SK-N-SH (cell line): ENCODE results near the gene SLC43A3. TPM values are rescaled to one million over a fixed set of nuclear protein-coding genes. Genes with fewer than 3 reads are reported as not detected.

Experiments used
- CTCF ChIA-PET: fragments of 300-600, 350-600 bp; formaldehyde crosslinking; extraction: SDS; loops from one replicate; lab custom pipeline; 2021; lab: Yijun Ruan, JAX
- POLR2A ChIA-PET: fragments of 350-600 bp; sonication (Branson Sonifier 250); formaldehyde crosslinking; extraction: SDS; loops from one replicate; lab custom pipeline; 2020; ENCODE audit warnings: antibody characterized with exemption, inconsistent platforms; lab: Yijun Ruan, JAX
- DNase-seq: peaks from one replicate; pipeline ENCODE4 v3.0.0; 2012
- H2AFZ ChIP-seq: fragments of 200-600 bp; sonication (generic); 2 replicates; pipeline ENCODE4 v1.8.1; 2016; ENCODE audit warnings: antibody characterized with exemption, mild to moderate bottlenecking, low read depth
- H3F3A ChIP-seq: fragments of 200-600 bp; sonication (generic); replicated peaks from 2 replicates; pipeline ENCODE3; 2016; ENCODE audit warnings: antibody characterized with exemption, mild to moderate bottlenecking; ENCODE audit not compliant: insufficient read depth
- H3K27ac ChIP-seq, 2 experiments: fragments of 200-500 bp in 1 of 2; fragments of 200-600 bp in 1 of 2; sonication (Bioruptor generic) in 1 of 2; sonication (generic), shearing (Covaris generic) in 1 of 2; 2 replicates each; pipeline versions ENCODE4 v1.5.1 to v1.6.1; 2014 to 2016; ENCODE audit warnings: low read depth in 2 of 2, inconsistent platforms in 1 of 2, low read length in 1 of 2, mild to moderate bottlenecking in 1 of 2, mixed read lengths in 1 of 2
- H3K27me3 ChIP-seq: fragments of 200-600 bp; sonication (generic), shearing (Covaris generic); 2 replicates; pipeline ENCODE4 v1.6.1; 2016; ENCODE audit warnings: mixed run types; ENCODE audit not compliant: insufficient read depth
- H3K36me3 ChIP-seq, 2 experiments: fragments of 200-500 bp in 1 of 2; fragments of 200-600 bp in 1 of 2; sonication (Bioruptor generic) in 1 of 2; sonication (generic) in 1 of 2; replicated peaks in 1 of 2; 2 replicates each; pipeline versions ENCODE3 to v1.5.1; 2014 to 2016; ENCODE audit warnings: low read length in 1 of 2, mild to moderate bottlenecking in 1 of 2; ENCODE audit not compliant: insufficient read depth in 2 of 2, control insufficient read depth in 1 of 2
- H3K4me1 ChIP-seq, 2 experiments: fragments of 200-500 bp in 1 of 2; fragments of 200-600 bp in 1 of 2; sonication (Bioruptor generic) in 1 of 2; sonication (generic), shearing (Covaris generic) in 1 of 2; 2 replicates each; pipeline versions ENCODE4 v1.5.1 to v1.6.1; 2014 to 2016; ENCODE audit warnings: low read depth in 1 of 2, low read length in 1 of 2, mixed run types in 1 of 2; ENCODE audit not compliant: insufficient read depth in 2 of 2, control insufficient read depth in 1 of 2
- H3K4me2 ChIP-seq: fragments of 200-600 bp; sonication (generic), shearing (Covaris generic); 2 replicates; pipeline ENCODE4 v1.6.1; 2017; ENCODE audit warnings: mixed run types
- H3K4me3 ChIP-seq, 2 experiments: fragments of 200-500 bp in 1 of 2; fragments of 200-600 bp in 1 of 2; sonication (Bioruptor generic) in 1 of 2; sonication (generic), shearing (Covaris generic) in 1 of 2; 2 replicates each; pipeline versions ENCODE4 v1.5.1 to v1.8.1; 2014 to 2016; ENCODE audit warnings: low read depth in 2 of 2, inconsistent platforms in 1 of 2, low read length in 1 of 2, mild to moderate bottlenecking in 1 of 2, mixed read lengths in 1 of 2, moderate library complexity in 1 of 2
- H3K79me2 ChIP-seq: fragments of 200-600 bp; sonication (generic); 2 replicates; pipeline ENCODE4 v1.8.1; 2017; ENCODE audit warnings: mild to moderate bottlenecking; ENCODE audit not compliant: insufficient read depth
- H3K9ac ChIP-seq: fragments of 200-600 bp; sonication (generic); 2 replicates; pipeline ENCODE4 v1.6.1; 2017; ENCODE audit warnings: mixed run types
- H3K9me2 ChIP-seq: fragments of 200-600 bp; sonication (generic); 2 replicates; pipeline ENCODE4 v1.6.1; 2017; ENCODE audit warnings: mixed run types
- H3K9me3 ChIP-seq: fragments of 200-600 bp; sonication (generic); 2 replicates; pipeline ENCODE4 v1.6.1; 2017; ENCODE audit warnings: mixed run types, mild to moderate bottlenecking, moderate library complexity
- H4K20me1 ChIP-seq: fragments of 200-600 bp; sonication (generic); 2 replicates; pipeline ENCODE4 v1.6.1; 2017; ENCODE audit warnings: mild to moderate bottlenecking, mixed run types; ENCODE audit not compliant: insufficient read depth
- ELF1 ChIP-seq: IDR thresholded peaks from 2 replicates; pipeline ENCODE4 v1.4.0; 2012
- FOSL2 ChIP-seq: IDR thresholded peaks from 2 replicates; pipeline ENCODE4 v1.4.0; 2012; ENCODE audit warnings: low read depth, mild to moderate bottlenecking, moderate library complexity, borderline replicate concordance
- FOXJ3 ChIP-seq: sonication (generic); formaldehyde crosslinking; IDR thresholded peaks from 2 replicates; pipeline ENCODE4 v1.5.1; 2020; ENCODE audit warnings: mild to moderate bottlenecking, missing genetic modification reagents
- GABPA ChIP-seq: IDR thresholded peaks from 2 replicates; pipeline ENCODE4 v1.4.0; 2012; ENCODE audit warnings: low read depth, mild to moderate bottlenecking
- GATA2 ChIP-seq: sonication (generic); formaldehyde crosslinking; IDR thresholded peaks from 2 replicates; pipeline ENCODE4 v1.5.0; 2020; ENCODE audit warnings: mild to moderate bottlenecking, missing genetic modification reagents
- JUND ChIP-seq: IDR thresholded peaks from 2 replicates; pipeline ENCODE4 v1.4.0; 2012
- MEF2A ChIP-seq: IDR thresholded peaks from 2 replicates; pipeline ENCODE4 v1.4.0; 2012; ENCODE audit warnings: low read depth, borderline replicate concordance
- RFX5 ChIP-seq: IDR thresholded peaks from 2 replicates; pipeline ENCODE4 v1.6.1; 2012; ENCODE audit warnings: mild to moderate bottlenecking, improper control_type of control experiment, low read length
- SMC3 ChIP-seq: IDR thresholded peaks from 2 replicates; pipeline ENCODE4 v1.6.1; 2012; ENCODE audit warnings: low read depth, low read length, improper control_type of control experiment
- TAF1 ChIP-seq: IDR thresholded peaks from 2 replicates; pipeline ENCODE4 v1.6.1; 2012; ENCODE audit warnings: low read depth, mild to moderate bottlenecking, low read length, moderate library complexity, borderline replicate concordance
- TEAD4 ChIP-seq: IDR thresholded peaks from 2 replicates; pipeline ENCODE4 v1.4.0; 2012; ENCODE audit warnings: mild to moderate bottlenecking, borderline replicate concordance; ENCODE audit not compliant: insufficient read depth
- YY1 ChIP-seq: IDR thresholded peaks from 2 replicates; pipeline ENCODE4 v1.4.0; 2012; ENCODE audit warnings: low read depth, mild to moderate bottlenecking
- polyA plus RNA-seq, 3 experiments: library from polyadenylated mRNA; depleted of rRNA; stranded (reverse); fragments of >200 nt; gene quantifications; 2 replicates each; pipeline ENCODE4 v1.2.3, GENCODE V29; 2012
- TF ChIP-seq, protein P1 (sequence below): IDR thresholded peaks from 2 replicates; pipeline ENCODE4 v1.6.1; 2012; ENCODE audit warnings: mild to moderate bottlenecking, low read depth, low read length, moderate library complexity
- TF ChIP-seq, protein P2 (sequence below): fragments of 150-350 bp; IDR thresholded peaks from 2 replicates; pipeline ENCODE4 v1.6.1; 2017; ENCODE audit warnings: antibody characterized with exemption, low read length, low read depth, borderline replicate concordance
- TF ChIP-seq, protein P3 (sequence below): fragments of 150-350 bp; IDR thresholded peaks from 2 replicates; pipeline ENCODE4 v1.6.1; 2016; ENCODE audit warnings: mild to moderate bottlenecking, low read depth, low read length
- TF ChIP-seq, protein P4 (sequence below): IDR thresholded peaks from 2 replicates; pipeline ENCODE4 v1.4.0; 2012; ENCODE audit warnings: low read depth
- TF ChIP-seq, protein P5 (sequence below): fragments of 200-600 bp; sonication (generic); IDR thresholded peaks from 2 replicates; pipeline ENCODE4 v1.6.1; 2017; ENCODE audit warnings: antibody characterized with exemption, mild to moderate bottlenecking, moderate library complexity
- TF ChIP-seq, protein P6 (sequence below): IDR thresholded peaks from 2 replicates; pipeline ENCODE4 v1.4.0; 2012; ENCODE audit warnings: low read depth, borderline replicate concordance

SLC43A3 gene
- polyA plus RNA-seq, 1 of the 3 experiments (the other 2 are of a cell fraction), result 4.1 TPM

DNA sequence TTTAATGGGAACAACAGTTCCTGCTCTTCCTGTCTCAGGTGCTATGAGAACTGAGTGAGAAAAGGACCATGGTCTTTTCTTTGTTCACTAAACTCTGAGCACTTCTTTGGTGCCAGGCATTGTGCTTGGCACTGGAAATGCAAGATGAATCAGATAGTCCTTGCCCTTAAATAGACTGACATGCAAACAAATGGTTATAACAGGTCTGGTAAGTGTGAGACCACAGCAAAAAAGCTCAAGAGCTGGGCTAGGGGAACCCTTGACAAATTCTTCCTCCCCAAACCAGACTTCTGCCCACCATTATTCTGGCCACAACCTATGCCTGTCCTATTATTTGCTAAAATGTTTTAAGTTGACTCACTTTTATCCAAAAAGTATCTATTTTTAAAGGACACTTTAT is 5.1 kb downstream of the SLC43A3 start:
- CTCF ChIA-PET, result interaction anchor here (6.3 kb wide), 1 partner anchor 36 kb away, joined by 26 read pairs; no protein-coding TSS in a partner anchor

More for the DNA sequence above, 5.1 kb downstream of the SLC43A3 start:
- H4K20me1 ChIP-seq, result no peaks in the 10 kb centered on the region
- H3K9ac ChIP-seq, result no peak overlapping the region
- H3K79me2 ChIP-seq, result no peaks in the 10 kb centered on the region
- no peaks in the 10 kb centered on the region for H3K9me3 ChIP-seq
- H3K4me3 ChIP-seq, result no peak overlapping the region
- TF ChIP-seq FOSL2, result no peak
- TF ChIP-seq SMC3, result no peak
- TF ChIP-seq, protein P1, sequence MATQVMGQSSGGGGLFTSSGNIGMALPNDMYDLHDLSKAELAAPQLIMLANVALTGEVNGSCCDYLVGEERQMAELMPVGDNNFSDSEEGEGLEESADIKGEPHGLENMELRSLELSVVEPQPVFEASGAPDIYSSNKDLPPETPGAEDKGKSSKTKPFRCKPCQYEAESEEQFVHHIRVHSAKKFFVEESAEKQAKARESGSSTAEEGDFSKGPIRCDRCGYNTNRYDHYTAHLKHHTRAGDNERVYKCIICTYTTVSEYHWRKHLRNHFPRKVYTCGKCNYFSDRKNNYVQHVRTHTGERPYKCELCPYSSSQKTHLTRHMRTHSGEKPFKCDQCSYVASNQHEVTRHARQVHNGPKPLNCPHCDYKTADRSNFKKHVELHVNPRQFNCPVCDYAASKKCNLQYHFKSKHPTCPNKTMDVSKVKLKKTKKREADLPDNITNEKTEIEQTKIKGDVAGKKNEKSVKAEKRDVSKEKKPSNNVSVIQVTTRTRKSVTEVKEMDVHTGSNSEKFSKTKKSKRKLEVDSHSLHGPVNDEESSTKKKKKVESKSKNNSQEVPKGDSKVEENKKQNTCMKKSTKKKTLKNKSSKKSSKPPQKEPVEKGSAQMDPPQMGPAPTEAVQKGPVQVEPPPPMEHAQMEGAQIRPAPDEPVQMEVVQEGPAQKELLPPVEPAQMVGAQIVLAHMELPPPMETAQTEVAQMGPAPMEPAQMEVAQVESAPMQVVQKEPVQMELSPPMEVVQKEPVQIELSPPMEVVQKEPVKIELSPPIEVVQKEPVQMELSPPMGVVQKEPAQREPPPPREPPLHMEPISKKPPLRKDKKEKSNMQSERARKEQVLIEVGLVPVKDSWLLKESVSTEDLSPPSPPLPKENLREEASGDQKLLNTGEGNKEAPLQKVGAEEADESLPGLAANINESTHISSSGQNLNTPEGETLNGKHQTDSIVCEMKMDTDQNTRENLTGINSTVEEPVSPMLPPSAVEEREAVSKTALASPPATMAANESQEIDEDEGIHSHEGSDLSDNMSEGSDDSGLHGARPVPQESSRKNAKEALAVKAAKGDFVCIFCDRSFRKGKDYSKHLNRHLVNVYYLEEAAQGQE, result no peak
- no peak for TF ChIP-seq JUND
- TF ChIP-seq, protein P2, sequence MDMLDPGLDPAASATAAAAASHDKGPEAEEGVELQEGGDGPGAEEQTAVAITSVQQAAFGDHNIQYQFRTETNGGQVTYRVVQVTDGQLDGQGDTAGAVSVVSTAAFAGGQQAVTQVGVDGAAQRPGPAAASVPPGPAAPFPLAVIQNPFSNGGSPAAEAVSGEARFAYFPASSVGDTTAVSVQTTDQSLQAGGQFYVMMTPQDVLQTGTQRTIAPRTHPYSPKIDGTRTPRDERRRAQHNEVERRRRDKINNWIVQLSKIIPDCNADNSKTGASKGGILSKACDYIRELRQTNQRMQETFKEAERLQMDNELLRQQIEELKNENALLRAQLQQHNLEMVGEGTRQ, result no peak
- TF ChIP-seq TEAD4, result no peak
- no peak for TF ChIP-seq GATA2 (CRISPR knock-in tag)
- TF ChIP-seq, protein P3, sequence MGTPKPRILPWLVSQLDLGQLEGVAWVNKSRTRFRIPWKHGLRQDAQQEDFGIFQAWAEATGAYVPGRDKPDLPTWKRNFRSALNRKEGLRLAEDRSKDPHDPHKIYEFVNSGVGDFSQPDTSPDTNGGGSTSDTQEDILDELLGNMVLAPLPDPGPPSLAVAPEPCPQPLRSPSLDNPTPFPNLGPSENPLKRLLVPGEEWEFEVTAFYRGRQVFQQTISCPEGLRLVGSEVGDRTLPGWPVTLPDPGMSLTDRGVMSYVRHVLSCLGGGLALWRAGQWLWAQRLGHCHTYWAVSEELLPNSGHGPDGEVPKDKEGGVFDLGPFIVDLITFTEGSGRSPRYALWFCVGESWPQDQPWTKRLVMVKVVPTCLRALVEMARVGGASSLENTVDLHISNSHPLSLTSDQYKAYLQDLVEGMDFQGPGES, result no peak
- no peak for TF ChIP-seq TAF1
- TF ChIP-seq YY1, result no peak
- TF ChIP-seq MEF2A, result no peak
- TF ChIP-seq, protein P4, sequence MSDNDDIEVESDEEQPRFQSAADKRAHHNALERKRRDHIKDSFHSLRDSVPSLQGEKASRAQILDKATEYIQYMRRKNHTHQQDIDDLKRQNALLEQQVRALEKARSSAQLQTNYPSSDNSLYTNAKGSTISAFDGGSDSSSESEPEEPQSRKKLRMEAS, result no peak
- TF ChIP-seq, protein P5, sequence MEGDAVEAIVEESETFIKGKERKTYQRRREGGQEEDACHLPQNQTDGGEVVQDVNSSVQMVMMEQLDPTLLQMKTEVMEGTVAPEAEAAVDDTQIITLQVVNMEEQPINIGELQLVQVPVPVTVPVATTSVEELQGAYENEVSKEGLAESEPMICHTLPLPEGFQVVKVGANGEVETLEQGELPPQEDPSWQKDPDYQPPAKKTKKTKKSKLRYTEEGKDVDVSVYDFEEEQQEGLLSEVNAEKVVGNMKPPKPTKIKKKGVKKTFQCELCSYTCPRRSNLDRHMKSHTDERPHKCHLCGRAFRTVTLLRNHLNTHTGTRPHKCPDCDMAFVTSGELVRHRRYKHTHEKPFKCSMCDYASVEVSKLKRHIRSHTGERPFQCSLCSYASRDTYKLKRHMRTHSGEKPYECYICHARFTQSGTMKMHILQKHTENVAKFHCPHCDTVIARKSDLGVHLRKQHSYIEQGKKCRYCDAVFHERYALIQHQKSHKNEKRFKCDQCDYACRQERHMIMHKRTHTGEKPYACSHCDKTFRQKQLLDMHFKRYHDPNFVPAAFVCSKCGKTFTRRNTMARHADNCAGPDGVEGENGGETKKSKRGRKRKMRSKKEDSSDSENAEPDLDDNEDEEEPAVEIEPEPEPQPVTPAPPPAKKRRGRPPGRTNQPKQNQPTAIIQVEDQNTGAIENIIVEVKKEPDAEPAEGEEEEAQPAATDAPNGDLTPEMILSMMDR, result no peak
- TF ChIP-seq, protein P6, sequence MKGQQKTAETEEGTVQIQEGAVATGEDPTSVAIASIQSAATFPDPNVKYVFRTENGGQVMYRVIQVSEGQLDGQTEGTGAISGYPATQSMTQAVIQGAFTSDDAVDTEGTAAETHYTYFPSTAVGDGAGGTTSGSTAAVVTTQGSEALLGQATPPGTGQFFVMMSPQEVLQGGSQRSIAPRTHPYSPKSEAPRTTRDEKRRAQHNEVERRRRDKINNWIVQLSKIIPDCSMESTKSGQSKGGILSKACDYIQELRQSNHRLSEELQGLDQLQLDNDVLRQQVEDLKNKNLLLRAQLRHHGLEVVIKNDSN, result no peak
- TF ChIP-seq GABPA, result no peak
- TF ChIP-seq FOXJ3, result no peak
- TF ChIP-seq ELF1, result no peak
- TF ChIP-seq RFX5, result no peak
- no peak overlapping the region for H3K4me2 ChIP-seq
- POLR2A ChIA-PET, result no interaction called here
- no peak overlapping the region for H3K27ac ChIP-seq
- H3F3A ChIP-seq, result no peaks in the 10 kb centered on the region
- no peaks in the 10 kb centered on the region for H3K9me2 ChIP-seq
- peaks cover 15 to 23% of the 10 kb centered on the region in 2 experiments; a peak in 2 of 4 replicates for H3K4me1 ChIP-seq
- no peak overlapping the region for H2AFZ ChIP-seq
- no peaks in the 10 kb centered on the region for H3K36me3 ChIP-seq
- no peak for DNase-seq
- no peaks in the 10 kb centered on the region for H3K27me3 ChIP-seq
